ENCODE measurements around the gene MRPS27.

The MRPS27 gene

GRCh38 chr5:72355706-72356299 is 35.8 kb upstream of the MRPS27 start:
- Histone ChIP-seq H3K27me3 (ENCODE audit: insufficient read depth, low read length) (no peaks in the 10 kb centered on the region), H3K9me3 (ENCODE audit: insufficient read depth, low read depth, low read length) (no peaks in the 10 kb centered on the region), H3K36me3 (ENCODE audit: insufficient read depth, low read depth, low read length) (peaks cover 22% of the 10 kb centered on the region; the same call in 1 of the 2 replicates), H3K27ac (ENCODE audit: low read length) (no peak overlapping the region), H3K4me3 (ENCODE audit: low read length) (no peak overlapping the region), H3K9ac (ENCODE audit: low read depth, low read length) (no peak overlapping the region), H3K4me1 (ENCODE audit: insufficient read depth, low read length) (no peaks in the 10 kb centered on the region)

- Histone ChIP-seq H3K9me3 (ENCODE audit: insufficient read depth, low read depth, low read length) (no peaks in the 10 kb centered on the region), H3K4me3 (ENCODE audit: low read length) (no peak overlapping the region), H3K27me3 (ENCODE audit: insufficient read depth, low read length) (no peaks in the 10 kb centered on the region), H3K4me1 (ENCODE audit: insufficient read depth, low read length) (no peaks in the 10 kb centered on the region), H3K36me3 (ENCODE audit: insufficient read depth, low read depth, low read length) (no peaks in the 10 kb centered on the region), H3K27ac (ENCODE audit: low read length) (no peak overlapping the region), H3K9ac (ENCODE audit: low read depth, low read length) (no peak overlapping the region)
These were observed 33.0 kb upstream of the MRPS27 start for GRCh38 chr5:72353046-72353445.

DNA sequence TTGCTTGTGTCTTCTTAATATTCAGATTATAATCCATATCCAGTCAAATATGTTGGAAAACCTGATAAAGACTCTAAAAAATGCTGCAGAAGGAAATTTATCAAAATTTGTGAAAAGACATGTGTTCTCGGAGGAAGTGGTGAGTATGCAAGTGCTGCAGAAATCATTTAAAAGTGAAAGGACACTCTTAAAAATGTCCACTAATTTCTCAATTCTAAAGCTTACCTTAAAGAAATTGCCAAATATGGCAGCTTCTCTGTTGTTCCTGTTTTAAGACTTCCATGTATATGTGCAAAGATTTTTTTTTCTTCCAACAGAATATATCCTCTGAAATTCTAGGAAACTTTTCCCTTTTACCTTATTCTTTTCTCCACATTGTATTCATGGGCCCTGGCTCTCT is 32.6 kb upstream of the MRPS27 start:
- Histone ChIP-seq H3K4me1 (ENCODE audit: insufficient read depth, low read length) (no peaks in the 10 kb centered on the region), H3K27me3 (ENCODE audit: insufficient read depth, low read length) (no peaks in the 10 kb centered on the region), H3K27ac (ENCODE audit: low read length) (no peak overlapping the region), H3K9me3 (ENCODE audit: insufficient read depth, low read depth, low read length) (no peaks in the 10 kb centered on the region), H3K9ac (ENCODE audit: low read depth, low read length) (no peak overlapping the region), H3K4me3 (ENCODE audit: low read length) (no peak overlapping the region), H3K36me3 (ENCODE audit: insufficient read depth, low read depth, low read length) (no peaks in the 10 kb centered on the region)

DNA sequence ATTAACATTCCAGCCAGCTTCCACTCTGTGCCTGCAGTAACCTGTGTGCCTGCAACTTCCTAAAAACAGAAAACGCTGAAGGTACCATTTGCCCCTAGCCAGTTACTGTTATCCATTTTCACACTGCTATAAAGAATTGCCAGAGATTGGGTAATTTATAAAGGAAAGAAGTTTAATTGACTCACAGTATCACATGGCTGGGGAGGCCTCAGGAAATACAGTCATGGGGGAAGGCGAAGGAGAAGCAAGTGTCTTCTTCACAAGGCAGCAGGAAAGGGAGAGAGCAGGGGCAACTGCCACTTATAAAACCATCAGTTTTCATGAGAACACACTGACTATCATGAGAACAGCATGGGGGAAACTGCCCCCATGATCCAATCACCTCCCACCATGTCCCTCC is 31.3 kb upstream of the MRPS27 start:
- Histone ChIP-seq H3K36me3 (ENCODE audit: insufficient read depth, low read depth, low read length) (0 out of 2 replicates have a peak, but pooled peaks cover 4% of the 10 kb centered on the region), H3K9ac (ENCODE audit: low read depth, low read length) (no peak overlapping the region), H3K27me3 (ENCODE audit: insufficient read depth, low read length) (no peaks in the 10 kb centered on the region), H3K4me1 (ENCODE audit: insufficient read depth, low read length) (no peaks in the 10 kb centered on the region), H3K27ac (ENCODE audit: low read length) (no peak overlapping the region), H3K4me3 (ENCODE audit: low read length) (no peak overlapping the region), H3K9me3 (ENCODE audit: insufficient read depth, low read depth, low read length) (no peaks in the 10 kb centered on the region)

DNA sequence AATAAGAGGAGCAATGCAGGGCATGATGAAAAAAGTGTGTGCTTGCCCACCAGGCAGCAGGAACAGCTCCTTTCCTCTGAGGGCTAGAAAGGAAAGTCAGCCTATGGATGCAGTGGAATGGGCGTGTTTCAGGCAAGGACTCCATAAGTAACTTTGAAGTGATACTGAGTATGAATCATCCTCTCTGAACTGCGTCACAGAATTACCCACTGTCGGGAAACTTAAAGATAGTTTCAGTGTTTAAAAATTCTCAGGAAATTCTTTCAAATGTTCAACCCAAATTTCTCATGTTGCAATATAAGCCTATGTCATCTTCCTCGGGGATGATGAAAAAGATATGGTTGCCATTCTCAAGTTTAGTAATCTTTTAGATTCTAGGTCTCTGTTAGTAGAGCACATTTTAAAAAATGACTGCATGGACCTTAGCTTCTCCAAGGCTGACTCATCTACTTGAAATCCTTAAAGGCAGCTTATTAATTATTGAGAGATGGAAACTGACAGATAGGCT is 27.8 kb upstream of the MRPS27 start:
- H3K4me3 ChIP-seq (ENCODE audit: low read length): no peak overlapping the region
- no peaks in the 10 kb centered on the region for H3K27me3 ChIP-seq (ENCODE audit: insufficient read depth, low read length)
- no peaks in the 10 kb centered on the region for H3K9me3 ChIP-seq (ENCODE audit: insufficient read depth, low read depth, low read length)
- peaks cover 3% of the 10 kb centered on the region; the same call in 1 of the 2 replicates for H3K4me1 ChIP-seq (ENCODE audit: insufficient read depth, low read length)
- H3K36me3 ChIP-seq (ENCODE audit: insufficient read depth, low read depth, low read length): peaks cover 11% of the 10 kb centered on the region
- H3K27ac ChIP-seq (ENCODE audit: low read length): no peak overlapping the region
- no peak overlapping the region for H3K9ac ChIP-seq (ENCODE audit: low read depth, low read length)

DNA sequence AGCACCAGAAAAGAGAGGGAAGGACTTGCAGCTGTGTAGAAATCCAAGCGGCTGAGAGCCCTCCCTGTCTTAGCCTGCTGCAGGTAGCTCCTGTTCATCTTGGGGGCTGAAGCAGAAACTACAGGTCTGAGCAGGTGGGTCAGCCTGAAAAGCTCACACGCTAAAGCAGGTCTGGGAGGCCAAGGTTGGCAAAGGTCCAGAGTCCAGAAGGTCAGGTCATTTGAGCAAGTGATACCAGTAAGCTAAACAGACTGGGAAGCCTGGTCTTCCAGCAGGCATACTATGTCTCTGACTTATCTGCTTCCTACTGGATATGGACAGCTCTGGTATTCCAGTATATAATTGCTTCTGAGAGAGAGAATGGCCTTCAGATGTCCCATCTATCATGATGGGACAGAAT is 26.4 kb upstream of the MRPS27 start:
- Histone ChIP-seq H3K9ac (ENCODE audit: low read depth, low read length) (no peak overlapping the region), H3K27me3 (ENCODE audit: insufficient read depth, low read length) (no peaks in the 10 kb centered on the region), H3K4me1 (ENCODE audit: insufficient read depth, low read length) (peaks cover 3% of the 10 kb centered on the region; the same call in 1 of the 2 replicates), H3K27ac (ENCODE audit: low read length) (no peak overlapping the region), H3K36me3 (ENCODE audit: insufficient read depth, low read depth, low read length) (peaks cover 11% of the 10 kb centered on the region), H3K4me3 (ENCODE audit: low read length) (no peak overlapping the region), H3K9me3 (ENCODE audit: insufficient read depth, low read depth, low read length) (no peaks in the 10 kb centered on the region)

GRCh38 chr5:72338689-72339209 is 18.7 kb upstream of the MRPS27 start:
- Histone ChIP-seq H3K27me3 (ENCODE audit: insufficient read depth, low read length) (no peaks in the 10 kb centered on the region), H3K4me1 (ENCODE audit: insufficient read depth, low read length) (no peaks in the 10 kb centered on the region), H3K9me3 (ENCODE audit: insufficient read depth, low read depth, low read length) (no peaks in the 10 kb centered on the region), H3K36me3 (ENCODE audit: insufficient read depth, low read depth, low read length) (peaks cover 43% of the 10 kb centered on the region), H3K9ac (ENCODE audit: low read depth, low read length) (no peak overlapping the region), H3K27ac (ENCODE audit: low read length) (no peak overlapping the region), H3K4me3 (ENCODE audit: low read length) (no peak overlapping the region)

GRCh38 chr5:72337159-72337558 is 17.1 kb upstream of the MRPS27 start:
- Histone ChIP-seq H3K9me3 (ENCODE audit: insufficient read depth, low read depth, low read length) (no peaks in the 10 kb centered on the region), H3K27ac (ENCODE audit: low read length) (no peak overlapping the region), H3K36me3 (ENCODE audit: insufficient read depth, low read depth, low read length) (peaks cover 49% of the 10 kb centered on the region), H3K4me1 (ENCODE audit: insufficient read depth, low read length) (no peaks in the 10 kb centered on the region), H3K4me3 (ENCODE audit: low read length) (no peak overlapping the region), H3K9ac (ENCODE audit: low read depth, low read length) (no peak overlapping the region), H3K27me3 (ENCODE audit: insufficient read depth, low read length) (no peaks in the 10 kb centered on the region)

- peaks cover 59% of the 10 kb centered on the region for H3K36me3 ChIP-seq (ENCODE audit: insufficient read depth, low read depth, low read length)
- H3K9ac ChIP-seq (ENCODE audit: low read depth, low read length): no peak overlapping the region
- H3K4me3 ChIP-seq (ENCODE audit: low read length): no peak overlapping the region
- H3K4me1 ChIP-seq (ENCODE audit: insufficient read depth, low read length): peaks cover 3% of the 10 kb centered on the region
- H3K27me3 ChIP-seq (ENCODE audit: insufficient read depth, low read length): no peaks in the 10 kb centered on the region
- no peak overlapping the region for H3K27ac ChIP-seq (ENCODE audit: low read length)
- H3K9me3 ChIP-seq (ENCODE audit: insufficient read depth, low read depth, low read length): no peaks in the 10 kb centered on the region
These were observed 10.7 kb upstream of the MRPS27 start for GRCh38 chr5:72330712-72331111.

DNA sequence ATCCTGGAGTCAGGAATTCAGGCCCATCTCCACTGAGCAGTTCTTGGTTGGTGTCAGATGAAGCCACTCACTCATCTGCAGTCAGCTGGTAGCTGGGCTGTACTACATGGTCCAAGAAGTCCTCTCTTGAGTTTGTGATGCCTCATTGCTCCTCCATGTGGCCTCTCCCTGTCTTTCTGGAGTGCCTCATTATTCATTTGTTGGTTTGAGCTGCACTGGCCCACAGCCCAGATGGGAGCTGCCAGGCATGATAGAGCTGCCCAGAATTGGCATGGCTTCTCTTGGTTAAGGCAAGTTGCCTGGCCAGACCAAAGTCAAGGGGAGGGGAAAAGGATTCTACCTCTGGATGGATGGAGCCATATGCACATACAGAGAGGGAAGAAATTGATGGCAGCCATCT is 8.1 kb upstream of the MRPS27 start:
- H3K36me3 ChIP-seq (ENCODE audit: insufficient read depth, low read depth, low read length): peaks cover 70% of the 10 kb centered on the region
- no peak overlapping the region for H3K4me3 ChIP-seq (ENCODE audit: low read length)
- H3K9ac ChIP-seq (ENCODE audit: low read depth, low read length): no peak overlapping the region
- no peaks in the 10 kb centered on the region for H3K27me3 ChIP-seq (ENCODE audit: insufficient read depth, low read length)
- H3K9me3 ChIP-seq (ENCODE audit: insufficient read depth, low read depth, low read length): no peaks in the 10 kb centered on the region
- peaks cover 3% of the 10 kb centered on the region for H3K4me1 ChIP-seq (ENCODE audit: insufficient read depth, low read length)
- no peak overlapping the region for H3K27ac ChIP-seq (ENCODE audit: low read length)

- H3K27ac ChIP-seq (ENCODE audit: low read length): no peak overlapping the region
- no peak overlapping the region for H3K4me3 ChIP-seq (ENCODE audit: low read length)
- no peaks in the 10 kb centered on the region for H3K27me3 ChIP-seq (ENCODE audit: insufficient read depth, low read length)
- no peaks in the 10 kb centered on the region for H3K9me3 ChIP-seq (ENCODE audit: insufficient read depth, low read depth, low read length)
- no peak overlapping the region for H3K9ac ChIP-seq (ENCODE audit: low read depth, low read length)
- H3K36me3 ChIP-seq (ENCODE audit: insufficient read depth, low read depth, low read length): peaks cover 61% of the 10 kb centered on the region
- H3K4me1 ChIP-seq (ENCODE audit: insufficient read depth, low read length): peaks cover 3% of the 10 kb centered on the region
These were observed 6.2 kb upstream of the MRPS27 start for GRCh38 chr5:72326306-72326649.

GRCh38 chr5:72325566-72326305 is 5.7 kb upstream of the MRPS27 start:
- no peak overlapping the region for H3K4me3 ChIP-seq (ENCODE audit: low read length)
- H3K27ac ChIP-seq (ENCODE audit: low read length): no peak overlapping the region
- no peaks in the 10 kb centered on the region for H3K27me3 ChIP-seq (ENCODE audit: insufficient read depth, low read length)
- H3K9ac ChIP-seq (ENCODE audit: low read depth, low read length): no peak overlapping the region
- H3K36me3 ChIP-seq (ENCODE audit: insufficient read depth, low read depth, low read length): peaks cover 56% of the 10 kb centered on the region
- H3K4me1 ChIP-seq (ENCODE audit: insufficient read depth, low read length): peaks cover 3% of the 10 kb centered on the region
- no peaks in the 10 kb centered on the region for H3K9me3 ChIP-seq (ENCODE audit: insufficient read depth, low read depth, low read length)

All from iPS-20b (cell line).